ENCODE measurements around the gene ADCY10. TPM values are rescaled to one million over a fixed set of nuclear protein-coding genes. Genes with fewer than 3 reads are reported as not detected.
"Not testable (repeated sequence)": the region's sequence is repeated elsewhere in the genome, so short reads cannot be mapped to it uniquely, and the experiment has no call there.

ADCY10 gene
- total RNA-seq, 6 donors from 2014 or later = 0.11 to 0.49 (median 0.18) TPM; not detected in 2

DNA sequence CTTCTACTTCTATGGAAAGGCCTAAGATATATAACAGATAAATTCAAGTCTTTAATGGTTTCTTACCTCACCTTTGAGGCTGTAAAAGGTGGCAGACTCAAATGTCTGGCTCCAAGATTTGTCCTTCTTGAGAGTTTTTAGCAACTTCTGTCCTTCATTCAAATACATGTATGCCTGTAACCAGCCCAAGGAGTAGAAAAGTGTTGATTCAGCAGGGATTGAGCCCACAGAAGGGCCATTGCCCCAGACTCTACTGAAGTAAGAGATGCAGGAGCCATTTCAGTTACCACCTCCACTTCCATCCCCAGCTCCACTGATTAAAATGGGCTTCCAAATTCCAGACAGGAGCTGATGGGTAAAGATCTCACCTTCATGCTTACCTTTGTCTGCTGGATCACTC, 80.0 kb downstream of the ADCY10 start:
- no peak for ATAC-seq (ENCODE audit: low FRiP score in 2 of 2)
- no peak for DNase-seq
- no peaks in the 10 kb centered on the region for H3K27me3 ChIP-seq
- no peaks in the 10 kb centered on the region for H3K4me1 ChIP-seq
- TF ChIP-seq POLR2A (IDR thresholded peaks at IDR 0.05) = no peak
- no peak for TF ChIP-seq EP300 (IDR thresholded peaks at IDR 0.05)
- no peak for TF ChIP-seq POLR2AphosphoS5 (IDR thresholded peaks at IDR 0.05)
- no peak for TF ChIP-seq CTCF (IDR thresholded peaks at IDR 0.05)
- H3K27ac ChIP-seq = no peak overlapping the region
- no peaks in the 10 kb centered on the region for H3K36me3 ChIP-seq
- H3K4me3 ChIP-seq = no peak overlapping the region
- no peaks in the 10 kb centered on the region for H3K9me3 ChIP-seq

- Histone ChIP-seq H3K9me3 (no peaks in the 10 kb centered on the region), H3K36me3 (no peaks in the 10 kb centered on the region), H3K4me3 (no peak overlapping the region), H3K4me1 (no peaks in the 10 kb centered on the region), H3K27ac (no peak overlapping the region), H3K27me3 (no peaks in the 10 kb centered on the region)
- ATAC-seq (ENCODE audit: low FRiP score in 2 of 2) (no peak), DNase-seq (no peak)
- no peak for TF ChIP-seq POLR2A (IDR thresholded peaks at IDR 0.05)
- no peak for TF ChIP-seq POLR2AphosphoS5 (IDR thresholded peaks at IDR 0.05)
- TF ChIP-seq CTCF (IDR thresholded peaks at IDR 0.05) = no peak
- WGBS, 2 donors = 74 to 94% methylated on average over 2 to 5 of the region's 5 CpGs
Observed at GRCh38 chr1:167832693-167833092, 81.2 kb downstream of the ADCY10 start.

DNA sequence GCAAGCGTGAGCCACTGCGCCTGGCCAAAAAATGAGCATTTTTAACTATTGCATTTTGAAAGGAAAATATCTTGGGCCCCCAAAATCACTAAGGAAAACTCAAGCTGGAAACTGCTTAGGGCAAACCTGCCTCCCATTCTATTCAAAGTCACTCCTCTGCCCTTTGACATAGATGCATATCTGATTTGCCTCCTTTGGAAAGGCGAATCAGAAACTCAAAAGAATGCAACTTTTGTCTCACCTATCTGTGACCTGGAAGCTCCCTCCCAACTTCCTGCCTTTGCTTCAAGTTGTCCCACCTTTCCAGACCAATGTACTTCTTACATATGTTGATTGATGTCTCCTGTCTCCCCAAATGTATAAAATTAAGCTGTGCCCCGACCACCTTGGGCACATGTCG, 83.3 kb downstream of the ADCY10 start:
- not testable (repeated sequence) for H3K9me3 ChIP-seq; H3K27me3 ChIP-seq; H3K4me3 ChIP-seq; H3K27ac ChIP-seq; DNase-seq; ATAC-seq (ENCODE audit: low FRiP score in 2 of 2); H3K36me3 ChIP-seq; H3K4me1 ChIP-seq
- 84 to 88% methylated on average over 5 of the region's 5 CpGs for WGBS, 2 donors

GRCh38 chr1:167829868-167830267, 84.1 kb downstream of the ADCY10 start:
- no peaks in the 10 kb centered on the region for H3K4me1 ChIP-seq
- H3K36me3 ChIP-seq = no peaks in the 10 kb centered on the region
- TF ChIP-seq POLR2AphosphoS5 (IDR thresholded peaks at IDR 0.05) = no peak
- TF ChIP-seq POLR2A (IDR thresholded peaks at IDR 0.05) = no peak
- TF ChIP-seq CTCF (IDR thresholded peaks at IDR 0.05) = no peak
- no peak for TF ChIP-seq EP300 (IDR thresholded peaks at IDR 0.05)
- DNase-seq = no peak
- WGBS, 2 donors = 55 to 59% methylated on average over 2 of the region's 2 CpGs
- no peaks in the 10 kb centered on the region for H3K9me3 ChIP-seq
- H3K27me3 ChIP-seq = no peaks in the 10 kb centered on the region
- no peak for ATAC-seq (ENCODE audit: low FRiP score in 2 of 2)
- H3K27ac ChIP-seq = no peak overlapping the region
- H3K4me3 ChIP-seq = no peak overlapping the region

DNA sequence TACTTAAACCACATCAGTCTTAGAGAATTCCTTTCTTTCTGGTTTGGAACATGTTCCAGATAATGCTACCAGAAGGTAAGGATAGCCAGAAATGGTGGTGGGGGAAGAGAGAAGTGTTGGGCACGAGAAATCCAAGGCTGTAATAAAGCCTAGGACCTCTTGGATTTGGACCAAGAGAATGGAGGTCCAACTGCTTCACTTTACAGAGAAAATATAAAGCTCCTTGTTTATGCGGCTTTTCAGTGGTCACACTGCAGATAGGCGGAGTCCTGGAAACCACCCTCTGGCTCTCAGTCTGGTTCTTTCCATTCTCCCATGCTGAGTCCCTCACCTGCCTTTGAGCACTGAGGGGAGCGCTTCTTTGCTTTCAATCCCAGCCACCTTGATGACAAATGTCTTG, 87.8 kb downstream of the ADCY10 start:
- no peak overlapping the region for H3K27ac ChIP-seq
- H3K4me3 ChIP-seq = no peak overlapping the region
- ATAC-seq (ENCODE audit: low FRiP score in 2 of 2) (no peak), DNase-seq (no peak)
- H3K36me3 ChIP-seq = no peaks in the 10 kb centered on the region
- TF ChIP-seq POLR2AphosphoS5 (IDR thresholded peaks at IDR 0.05) (no peak), EP300 (IDR thresholded peaks at IDR 0.05) (no peak), POLR2A (IDR thresholded peaks at IDR 0.05) (no peak), CTCF (IDR thresholded peaks at IDR 0.05) (no peak)
- H3K4me1 ChIP-seq = peaks cover 0 to 5% (median 0%) of the 10 kb centered on the region in 4 donors
- H3K27me3 ChIP-seq = no peaks in the 10 kb centered on the region
- 90% methylated on average over 4 of the region's 4 CpGs for WGBS, 2 donors
- no peaks in the 10 kb centered on the region for H3K9me3 ChIP-seq
